Heart left ventricle (tissue), 13 donors: ENCODE results near the gene PTPN1.

ENCODE experiments used
- CTCF ChIP-seq, 12 donors: fragments of 200-600 bp; sonication (generic) in 4 of 12; IDR thresholded peaks; one replicate each; pipeline versions ENCODE4 v1.5.0 to v1.8.0; 2018 to 2022; ENCODE audit warnings: antibody characterized with exemption in 12 of 12, mild to moderate bottlenecking in 5 of 12
- POLR2A ChIP-seq, 2 donors: fragments of 450-650 bp; IDR thresholded peaks; one replicate each; pipeline ENCODE4 v1.6.1; 2017; ENCODE audit warnings: antibody characterized with exemption in 2 of 2, mild to moderate bottlenecking in 2 of 2, moderate library complexity in 2 of 2
- donor health status: ischemic (EF 13 %, LVEDD 7.1; RV severe dilation, severe dysfunction).
- donor health status: DM: no; HTN: yes; CAD: no.
- donor health status: DM: no; HTN: no; CAD: no.
- donor health status: ischemic (EF 25% LVEDD 6.9; RV normal size, moderate dysfunction).
- donor health status: ischemic (EF 25% LVEDD 5.7; RV mildly dilated, moderate dysfunction).
- donor health status: ischemic (EF 35%, LVEDD 5.7; RV mildly dilated, moderate dysfunction).
- donor health status: nonischemic (EF 11% LVEDD 7.7; RV severe dilation, severe dysfunction).
- donor health status: DM: yes; HTN: yes; CAD: no.
- donor health status: PGD.
- donor health status: ischemic (EF 29% LVEDD 5.4; RV normal size, mild dysfunction).
- donor health status: nonischemic (EF 23%, LVEDD 6.1; RV moderate dilation, normal function).

- TF ChIP-seq CTCF (IDR thresholded peaks at IDR 0.05): no peak
- TF ChIP-seq POLR2A (IDR thresholded peaks at IDR 0.05): no peak
These were observed 45.2 kb upstream of the PTPN1 start for GRCh38 chr20:50464725-50465650.
